GM18907 (cell line): Measurements from ENCODE around the gene TMEM256.

Experiments used
- ATAC-seq: cut with Tn5 transposase; IDR thresholded peaks from one replicate; pipeline ENCODE4 v1.9.1; 2021; ENCODE audit warnings: mild to moderate bottlenecking, moderate library complexity; ENCODE audit not compliant: unreplicated experiment

TMEM256 gene

GRCh38 chr17:7403977-7404736, at the start of gene TMEM256:
TMEM256 (minus strand) TSS chr17:7404097; CDS start chr17:7404084, 13 bp downstream.
- peak; percentile 91 for ATAC-seq

GRCh38 chr17:7448461-7448860, 44.6 kb upstream of the TMEM256 start:
- ATAC-seq = no peak

GRCh38 chr17:7445619-7445968, 41.7 kb upstream of the TMEM256 start:
- no peak for ATAC-seq

GRCh38 chr17:7444682-7445618, 41.1 kb upstream of the TMEM256 start, which contains the start of gene CHRNB1:
CHRNB1 (plus strand) TSS chr17:7445061; CDS start chr17:7445128, 67 bp downstream.
- no peak for ATAC-seq

GRCh38 chr17:7443499-7444485, 39.9 kb upstream of the TMEM256 start:
- ATAC-seq = no peak

GRCh38 chr17:7442142-7442541, 38.2 kb upstream of the TMEM256 start:
- ATAC-seq = no peak

GRCh38 chr17:7441266-7441665, 37.4 kb upstream of the TMEM256 start:
- ATAC-seq = no peak

- ATAC-seq = no peak
These were observed 36.9 kb upstream of the TMEM256 start for GRCh38 chr17:7440834-7441195.

- ATAC-seq = no peak
These were observed 36.4 kb upstream of the TMEM256 start for GRCh38 chr17:7440113-7440833.

- no peak for ATAC-seq
These were observed 35.7 kb upstream of the TMEM256 start, which contains the start of gene FGF11 for GRCh38 chr17:7439462-7440112. FGF11 (plus strand) TSS chr17:7439512; CDS start chr17:7439621, 109 bp downstream.

GRCh38 chr17:7438656-7439460, 35.0 kb upstream of the TMEM256 start:
- ATAC-seq = no peak

- no peak for ATAC-seq
These were observed 34.2 kb upstream of the TMEM256 start for GRCh38 chr17:7437950-7438614.

- ATAC-seq = no peak
These were observed 33.5 kb upstream of the TMEM256 start for GRCh38 chr17:7437369-7437863.

GRCh38 chr17:7436556-7437368, 32.9 kb upstream of the TMEM256 start:
- ATAC-seq = peak; percentile 33

GRCh38 chr17:7435676-7436555, 32.0 kb upstream of the TMEM256 start:
- ATAC-seq = peak; percentile 24

GRCh38 chr17:7432296-7432695, 28.4 kb upstream of the TMEM256 start:
- no peak for ATAC-seq
